KOPT-K1 (cell line): ENCODE measurements around the gene CHRNB1.

ENCODE experiments used
- H3K27ac ChIP-seq: fragments of 200-600 bp; sonication (generic); 2 replicates; pipeline ENCODE4 v1.5.1; 2016; ENCODE audit warnings: antibody characterized with exemption, mild to moderate bottlenecking, low read depth, low read length; ENCODE audit not compliant: poor library complexity, severe bottlenecking
- H3K36me3 ChIP-seq: fragments of 200-600 bp; sonication (generic); 2 replicates; pipeline ENCODE4 v1.5.1; 2017; ENCODE audit warnings: antibody characterized with exemption, mild to moderate bottlenecking, low read length, moderate library complexity; ENCODE audit not compliant: insufficient read depth
- H3K9me3 ChIP-seq: fragments of 200-600 bp; sonication (generic); 2 replicates; pipeline ENCODE4 v1.5.1; 2017; ENCODE audit warnings: antibody characterized with exemption, low read length, mild to moderate bottlenecking; ENCODE audit not compliant: insufficient read depth, poor library complexity, severe bottlenecking

The CHRNB1 gene

GRCh38 chr17:7444682-7445618 is at the start of gene CHRNB1:
TSS of gene CHRNB1 (plus strand) at chr17:7445061. CDS start at chr17:7445128, 67 bp downstream.
- Histone ChIP-seq H3K27ac (no peak within 1 kb of the TSS), H3K9me3 (no peaks in the 10 kb centered on the region), H3K36me3 (no peaks in the 10 kb centered on the region)

- no peak overlapping the region for H3K27ac ChIP-seq
- H3K9me3 ChIP-seq: no peaks in the 10 kb centered on the region
- H3K36me3 ChIP-seq: no peaks in the 10 kb centered on the region
Measured at GRCh38 chr17:7396147-7396546, 48.7 kb upstream of the CHRNB1 start.

GRCh38 chr17:7398612-7399011 is 46.2 kb upstream of the CHRNB1 start:
- H3K9me3 ChIP-seq: no peaks in the 10 kb centered on the region
- no peaks in the 10 kb centered on the region for H3K36me3 ChIP-seq
- no peak overlapping the region for H3K27ac ChIP-seq

GRCh38 chr17:7403043-7403726 is 41.7 kb upstream of the CHRNB1 start:
- Histone ChIP-seq H3K36me3 (no peaks in the 10 kb centered on the region), H3K9me3 (no peaks in the 10 kb centered on the region), H3K27ac (peak overlapping the region; percentile 63)

GRCh38 chr17:7403727-7403976 is 41.2 kb upstream of the CHRNB1 start:
- Histone ChIP-seq H3K27ac (peak overlapping the region; percentile 63), H3K9me3 (no peaks in the 10 kb centered on the region), H3K36me3 (no peaks in the 10 kb centered on the region)

- H3K27ac ChIP-seq: peak within 1 kb of the TSS; percentile 63
- H3K9me3 ChIP-seq: no peaks in the 10 kb centered on the region
- no peaks in the 10 kb centered on the region for H3K36me3 ChIP-seq
Measured at GRCh38 chr17:7403977-7404736, 40.7 kb upstream of the CHRNB1 start, which contains the start of gene TMEM256. TSS of gene TMEM256 (minus strand) at chr17:7404097. CDS start at chr17:7404084, 13 bp downstream.

GRCh38 chr17:7404737-7405349 is 40.0 kb upstream of the CHRNB1 start:
- H3K36me3 ChIP-seq: no peaks in the 10 kb centered on the region
- H3K9me3 ChIP-seq: no peaks in the 10 kb centered on the region
- peak overlapping the region; percentile 63 for H3K27ac ChIP-seq

GRCh38 chr17:7405350-7406234 is 39.3 kb upstream of the CHRNB1 start:
- Histone ChIP-seq H3K27ac (no peak overlapping the region), H3K36me3 (no peaks in the 10 kb centered on the region), H3K9me3 (no peaks in the 10 kb centered on the region)

- H3K36me3 ChIP-seq: no peaks in the 10 kb centered on the region
- H3K27ac ChIP-seq: no peak overlapping the region
- no peaks in the 10 kb centered on the region for H3K9me3 ChIP-seq
Measured at GRCh38 chr17:7406235-7406825, 38.5 kb upstream of the CHRNB1 start.

- Histone ChIP-seq H3K27ac (no peak overlapping the region), H3K9me3 (no peaks in the 10 kb centered on the region)
Measured at GRCh38 chr17:7407082-7407481, 37.8 kb upstream of the CHRNB1 start.

GRCh38 chr17:7407485-7408251 is 37.2 kb upstream of the CHRNB1 start, which contains the start of gene NLGN2:
TSS of gene NLGN2 (plus strand) at chr17:7407845. CDS start at chr17:7408256, 411 bp downstream.
- H3K27ac ChIP-seq: no peak within 1 kb of the TSS
- H3K9me3 ChIP-seq: no peaks in the 10 kb centered on the region
- H3K36me3 ChIP-seq: no peaks in the 10 kb centered on the region

More at GRCh38 chr17:7407082-7407481, 37.8 kb upstream of the CHRNB1 start:
- no peaks in the 10 kb centered on the region for H3K36me3 ChIP-seq

GRCh38 chr17:7408252-7408727 is 36.6 kb upstream of the CHRNB1 start:
- no peaks in the 10 kb centered on the region for H3K9me3 ChIP-seq
- H3K27ac ChIP-seq: no peak overlapping the region
- no peaks in the 10 kb centered on the region for H3K36me3 ChIP-seq

- Histone ChIP-seq H3K9me3 (no peaks in the 10 kb centered on the region), H3K36me3 (no peaks in the 10 kb centered on the region), H3K27ac (no peak overlapping the region)
Measured at GRCh38 chr17:7408863-7409262, 36.0 kb upstream of the CHRNB1 start.
